K562 (cell line): ENCODE data around the gene ZNF106. TPM values are rescaled to one million over a fixed set of nuclear protein-coding genes. Genes with fewer than 3 reads are reported as not detected.

Experiments
- ATAC-seq: fragments of 200-7000 bp; cut with Tn5 transposase; 3 replicates; pipeline ENCODE4 v1.9.1; 2020; ENCODE audit warnings: moderate library complexity
- BruUV-seq: library from RNA; stranded (reverse); fragments of 400-500 nt; replicated peaks from 2 replicates; lab custom pipeline; 2021; lab: Mats Ljungman, UMichigan
- CTCF ChIA-PET: fragments of 300-600 bp; formaldehyde crosslinking; extraction: SDS; loops from one replicate; lab custom pipeline; 2021; ENCODE audit warnings: low intra/inter-chr PET ratio; lab: Yijun Ruan, JAX
- POLR2A ChIA-PET: fragments of 300-600, 350-650 bp; sonication (Branson Sonifier 250); formaldehyde crosslinking; extraction: SDS; loops from one replicate; lab custom pipeline; 2021; ENCODE audit warnings: antibody characterized with exemption, inconsistent platforms; lab: Yijun Ruan, JAX
- DNase-seq, 4 experiments: peaks; one replicate each; pipeline versions ENCODE4 v3.0.0 to v3.0.0-alpha.2; 2011 to 2018; ENCODE audit warnings: low spot score in 3 of 4, mixed read lengths in 3 of 4; ENCODE audit errors: extremely low read depth in 1 of 4
- FAIRE-seq: peaks from 2 replicates; lab custom pipeline; 2011; peaks lifted over from hg19 to GRCh38; lab: Jason Lieb, UNC
- H2AFZ ChIP-seq: 2 replicates; pipeline ENCODE4 v1.6.0; 2011; ENCODE audit warnings: low read depth, low read length, control low read depth, inconsistent platforms
- H3K27ac ChIP-seq: fragments of 200-600 bp; 3 replicates; pipeline ENCODE4 v1.8.0; 2011; ENCODE audit warnings: low read depth, mild to moderate bottlenecking, control low read depth, inconsistent platforms, low read length, moderate library complexity, mixed read lengths; ENCODE audit errors: extremely low read depth
- H3K27me3 ChIP-seq, 2 experiments: fragments of 300-600 bp in 1 of 2; 2 replicates in 1 of 2; 3 replicates in 1 of 2; pipeline versions ENCODE4 v1.6.0 to v1.8.0; 2011; ENCODE audit warnings: inconsistent platforms in 2 of 2, low read length in 2 of 2, mild to moderate bottlenecking in 1 of 2, mixed read lengths in 1 of 2, moderate library complexity in 1 of 2; ENCODE audit not compliant: control insufficient read depth in 2 of 2, insufficient read depth in 2 of 2
- H3K36me3 ChIP-seq: fragments of 300-600 bp; 3 replicates; pipeline ENCODE4 v1.8.0; 2011; ENCODE audit warnings: mild to moderate bottlenecking, low read length, inconsistent platforms; ENCODE audit not compliant: control insufficient read depth, insufficient read depth
- H3K4me1 ChIP-seq, 2 experiments: fragments of 200-600 bp in 1 of 2; replicated peaks in 1 of 2; 2 replicates in 1 of 2; 3 replicates in 1 of 2; pipeline versions ENCODE4 v1.5.1 to v1.8.0; 2011; ENCODE audit warnings: inconsistent platforms in 2 of 2, low read length in 2 of 2, mild to moderate bottlenecking in 1 of 2, mixed read lengths in 1 of 2, moderate library complexity in 1 of 2; ENCODE audit not compliant: control insufficient read depth in 2 of 2, insufficient read depth in 2 of 2
- H3K4me2 ChIP-seq: 2 replicates; pipeline ENCODE4 v1.6.1; 2011; ENCODE audit warnings: low read length, control low read depth, inconsistent platforms, mixed read lengths; ENCODE audit not compliant: insufficient read depth
- H3K4me3 ChIP-seq: fragments of 200-600 bp; sonication (generic), shearing (Covaris generic); 2 replicates; pipeline ENCODE4 v1.5.1; 2016; ENCODE audit warnings: control low read depth, inconsistent platforms
- H3K79me2 ChIP-seq: fragments of 200-600 bp; 3 replicates; pipeline ENCODE4 v1.8.0; 2011; ENCODE audit warnings: low read length, inconsistent platforms; ENCODE audit not compliant: control insufficient read depth, insufficient read depth
- H3K9ac ChIP-seq, 2 experiments: 2 replicates each; pipeline versions ENCODE4 v1.6.0 to v1.6.1; 2011; ENCODE audit warnings: low read depth in 2 of 2, low read length in 2 of 2, control low read depth in 1 of 2, inconsistent platforms in 1 of 2, mild to moderate bottlenecking in 1 of 2, mixed read lengths in 1 of 2; ENCODE audit not compliant: insufficient read depth in 1 of 2
- H3K9me1 ChIP-seq: one replicate; pipeline ENCODE4 v1.6.0; 2011; ENCODE audit warnings: inconsistent platforms, mild to moderate bottlenecking, low read length, moderate library complexity; ENCODE audit not compliant: control insufficient read depth, insufficient read depth
- H3K9me3 ChIP-seq: replicated peaks from 2 replicates; pipeline ENCODE4 v1.5.1; 2011; ENCODE audit warnings: low read depth, low read length, inconsistent platforms; ENCODE audit not compliant: control insufficient read depth, insufficient read depth
- H4K20me1 ChIP-seq: replicated peaks from 2 replicates; pipeline ENCODE4 v1.6.1; 2011; ENCODE audit warnings: low read length, inconsistent platforms, mixed read lengths; ENCODE audit not compliant: control insufficient read depth, insufficient read depth
- ATF1 ChIP-seq, 2 experiments: fragments of 450-650 bp in 1 of 2; IDR thresholded peaks; 2 replicates each; pipeline ENCODE4 v1.6.1; 2016; ENCODE audit warnings: missing compliant biosample characterization in 1 of 2, missing genetic modification characterization in 1 of 2
- BRD4 ChIP-seq: fragments of 200-600 bp; sonication (generic); IDR thresholded peaks from 2 replicates; pipeline ENCODE4 v1.6.1; 2017; ENCODE audit warnings: inconsistent platforms
- CSDE1 ChIP-seq, 2 experiments: fragments of 450-650 bp; IDR thresholded peaks; 2 replicates each; pipeline ENCODE4 v1.6.1; 2016; ENCODE audit warnings: mild to moderate bottlenecking in 1 of 2
- HNRNPK ChIP-seq: fragments of 200-400 bp; formaldehyde crosslinking; IDR thresholded peaks from one replicate; pipeline ENCODE4 v1.6.1; 2018; ENCODE audit warnings: mild to moderate bottlenecking, low read depth, low read length; ENCODE audit not compliant: poor library complexity, severe bottlenecking
- KDM5B ChIP-seq: fragments of 200-600 bp; sonication (generic); IDR thresholded peaks from 2 replicates; pipeline ENCODE4 v1.6.1; 2012; ENCODE audit warnings: low read depth, mild to moderate bottlenecking, moderate library complexity, low read length, control low read depth, inconsistent platforms; ENCODE audit not compliant: insufficient replicate concordance
- SIN3B ChIP-seq: fragments of 450-650 bp; IDR thresholded peaks from 2 replicates; pipeline ENCODE4 v1.6.1; 2017; ENCODE audit warnings: low read depth, mild to moderate bottlenecking, moderate library complexity
- in situ Hi-C: fragments of 300-500 bp; cut with MboI; formaldehyde crosslinking; loops from 4 replicates; pipeline ENCODE4 v1.15.0; 2018; ENCODE audit warnings: inconsistent platforms, mixed read lengths
- intact Hi-C: fragments of 100-400 bp; cut with micrococcal nuclease; formaldehyde crosslinking; loops from 2 replicates; pipeline ENCODE4 v1.14.2; 2022
- polyA plus RNA-seq, 8 experiments: library from polyadenylated mRNA; depleted of rRNA in 4 of 8; stranded (reverse) in 5 of 8; unstranded in 3 of 8; fragments of >200 nt; fragmentation: Nextera tagmentation in 2 of 8; fragmentation: Illumina TruSeq in 1 of 8; extraction: Ambion mirVana in 2 of 8; extraction: Trizol in 1 of 8; gene quantifications; 2 replicates each; pipeline versions ENCODE4 v1.2.1 to v1.2.3, GENCODE V29; 2011 to 2014; ENCODE audit warnings: inconsistent platforms in 1 of 8, missing spikeins in 1 of 8
- total RNA-seq, 7 experiments: library from RNA; depleted of rRNA in 6 of 7; stranded (reverse); fragments of >200 nt in 6 of 7; fragmentation: Illumina TruSeq in 2 of 7; extraction: Trizol in 2 of 7; gene quantifications; 2 replicates each; pipeline versions ENCODE4 v1.2.1 to v1.2.3, GENCODE V29; 2011 to 2021; ENCODE audit warnings: low replicate concordance in 1 of 7

Gene ZNF106
- total and polyA plus RNA-seq, 9 of the 15 experiments (the other 6 are each of a cell fraction or from before 2014, with no cell fraction given) = 14.4 to 55.3 (median 33.7) TPM

DNA sequence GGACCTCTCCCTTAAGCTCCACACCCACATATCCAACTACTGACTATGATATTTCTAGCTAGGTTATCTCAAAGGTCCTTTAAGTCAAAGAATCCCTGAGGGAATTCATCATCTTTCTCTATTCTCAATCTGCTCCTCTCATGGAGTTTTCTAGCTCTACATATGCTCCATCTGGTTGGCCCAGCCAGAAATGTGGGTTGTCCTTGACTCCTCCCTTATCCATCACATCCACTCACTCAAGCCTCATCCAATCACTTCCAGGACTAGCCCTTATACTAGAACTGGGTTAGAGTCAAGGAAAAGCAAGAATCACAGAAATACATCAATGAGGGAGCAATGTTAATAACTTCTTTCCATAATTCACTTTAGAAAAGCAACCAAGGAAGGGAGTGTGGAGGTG lies 45.4 kb downstream of the ZNF106 start:
- ATAC-seq (no peak), DNase-seq (no peak), FAIRE-seq (no peak)
- Histone ChIP-seq H3K79me2 (no peaks in the 10 kb centered on the region), H3K4me1 (no peaks in the 10 kb centered on the region), H3K27ac (no peak overlapping the region), H3K9me3 (no peaks in the 10 kb centered on the region), H3K9ac (no peak overlapping the region), H3K9me1 (no peaks in the 10 kb centered on the region), H3K4me3 (no peak overlapping the region), H4K20me1 (no peaks in the 10 kb centered on the region), H3K4me2 (no peak overlapping the region), H3K36me3 (peaks cover 79% of the 10 kb centered on the region), H2AFZ (no peak overlapping the region), H3K27me3 (no peaks in the 10 kb centered on the region)
- no TSS peak for BruUV-seq
- ChIA-PET POLR2A (interaction anchor here (0.7 kb wide), 1 partner anchor 22 kb away, joined by 3 read pairs; no protein-coding TSS in a partner anchor), CTCF (no interaction called here)
- TF ChIP-seq SIN3B = no peak
- no peak for TF ChIP-seq BRD4
- no peak for TF ChIP-seq HNRNPK
- TF ChIP-seq KDM5B = no peak
- no peak for TF ChIP-seq ATF1 (CRISPR knock-in tag; IDR thresholded peaks at IDR 0.05)
- no peak for TF ChIP-seq ATF1 (tag; IDR thresholded peaks at IDR 0.05)
- TF ChIP-seq CSDE1 (IDR thresholded peaks at IDR 0.05) = no peak
- intact Hi-C loops (no loop called here), in situ Hi-C loops (no loop called here)
